Thyroid gland (tissue), 4 donors: ENCODE measurements around the gene SASH1.
A peak's percentile ranks its signal among the peaks of the same experiment; 100 is the strongest.

ENCODE experiments used
- POLR2A ChIP-seq, 2 donors: fragments of 450-650 bp; IDR thresholded peaks; one replicate each; pipeline ENCODE4 v1.6.1; 2017; ENCODE audit warnings: antibody characterized with exemption in 2 of 2, mild to moderate bottlenecking in 2 of 2, moderate library complexity in 1 of 2
- TF ChIP-seq, protein P1 (sequence below), 6 experiments: fragments of 200-600 bp in 3 of 6; fragments of 450-650 bp in 3 of 6; sonication (generic) in 3 of 6; IDR thresholded peaks; one replicate each; pipeline ENCODE4 v1.5.1; 2016 to 2019; ENCODE audit warnings: antibody characterized with exemption in 6 of 6, mild to moderate bottlenecking in 2 of 6, inconsistent platforms in 1 of 6, moderate library complexity in 1 of 6

DNA sequence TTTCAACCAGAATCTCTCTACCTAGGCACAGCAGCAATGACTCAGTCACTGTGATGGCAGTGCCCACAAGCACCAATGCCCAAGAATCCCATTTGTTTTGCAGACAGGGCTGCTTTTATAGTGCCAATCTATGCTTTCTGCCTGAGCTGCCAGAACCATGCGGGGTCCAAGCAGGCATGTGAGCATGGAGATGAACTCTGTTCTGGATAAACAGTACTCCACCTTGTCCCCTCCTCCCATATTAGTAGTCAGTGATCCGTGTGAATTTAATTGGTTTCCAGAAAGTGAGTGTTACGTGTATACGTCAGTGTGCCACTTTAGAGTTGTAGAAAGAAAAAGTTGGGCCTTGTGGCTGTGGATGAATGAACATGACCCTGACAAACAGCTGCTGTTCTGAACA lies 79.4 kb downstream of the SASH1 start:
- TF ChIP-seq, protein P1, sequence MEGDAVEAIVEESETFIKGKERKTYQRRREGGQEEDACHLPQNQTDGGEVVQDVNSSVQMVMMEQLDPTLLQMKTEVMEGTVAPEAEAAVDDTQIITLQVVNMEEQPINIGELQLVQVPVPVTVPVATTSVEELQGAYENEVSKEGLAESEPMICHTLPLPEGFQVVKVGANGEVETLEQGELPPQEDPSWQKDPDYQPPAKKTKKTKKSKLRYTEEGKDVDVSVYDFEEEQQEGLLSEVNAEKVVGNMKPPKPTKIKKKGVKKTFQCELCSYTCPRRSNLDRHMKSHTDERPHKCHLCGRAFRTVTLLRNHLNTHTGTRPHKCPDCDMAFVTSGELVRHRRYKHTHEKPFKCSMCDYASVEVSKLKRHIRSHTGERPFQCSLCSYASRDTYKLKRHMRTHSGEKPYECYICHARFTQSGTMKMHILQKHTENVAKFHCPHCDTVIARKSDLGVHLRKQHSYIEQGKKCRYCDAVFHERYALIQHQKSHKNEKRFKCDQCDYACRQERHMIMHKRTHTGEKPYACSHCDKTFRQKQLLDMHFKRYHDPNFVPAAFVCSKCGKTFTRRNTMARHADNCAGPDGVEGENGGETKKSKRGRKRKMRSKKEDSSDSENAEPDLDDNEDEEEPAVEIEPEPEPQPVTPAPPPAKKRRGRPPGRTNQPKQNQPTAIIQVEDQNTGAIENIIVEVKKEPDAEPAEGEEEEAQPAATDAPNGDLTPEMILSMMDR (IDR thresholded peaks at IDR 0.05): no peak
- peak in 1 of 2 donors; percentile 73 for TF ChIP-seq POLR2A (IDR thresholded peaks at IDR 0.05)
